GM10847 (cell line): ENCODE measurements around the gene PTGDS.

ENCODE experiments used
- POLR2A ChIP-seq: IDR thresholded peaks from 2 replicates; pipeline ENCODE4 v1.6.1; 2011; ENCODE audit not compliant: insufficient read length; ENCODE audit errors: extremely low read depth

Gene PTGDS

DNA sequence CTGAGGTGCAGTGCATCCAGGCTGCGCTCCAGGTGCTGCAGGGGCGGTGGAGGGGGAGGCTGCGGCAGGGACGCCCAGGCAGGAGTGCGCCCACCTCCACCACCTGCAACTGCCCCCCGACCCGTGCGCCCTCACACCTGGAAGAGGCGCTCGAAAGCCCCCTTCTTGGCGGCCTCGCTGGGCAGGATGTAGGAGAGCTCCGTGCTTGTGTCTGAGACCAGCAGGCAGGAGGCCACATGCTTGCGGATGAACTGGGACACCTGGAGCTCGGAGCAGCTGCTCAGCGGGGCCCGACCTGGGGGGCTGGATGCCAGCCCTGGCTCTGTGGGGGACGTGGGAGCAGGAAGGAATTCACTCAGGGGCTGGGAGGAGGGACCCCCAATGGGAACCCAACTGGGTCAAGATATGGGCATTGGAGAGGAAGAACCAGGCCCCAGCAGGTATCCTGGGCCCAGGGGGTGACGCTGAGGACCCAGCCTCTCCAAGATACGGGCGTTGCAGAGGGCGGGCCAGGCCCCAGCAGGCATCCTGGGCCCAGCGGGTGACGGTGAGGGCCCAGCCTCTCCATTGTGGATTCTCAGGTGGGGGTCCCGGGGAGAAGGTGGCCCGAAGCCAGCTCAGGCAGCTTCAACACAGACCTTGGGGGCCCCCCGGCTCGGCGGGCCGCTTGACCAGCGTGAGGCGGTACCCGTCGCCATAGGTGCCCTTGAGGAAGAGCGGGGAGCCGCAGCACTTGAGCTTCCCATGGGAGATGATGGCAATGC, 37.7 kb downstream of the PTGDS start:
- TF ChIP-seq POLR2A = no peak

- no peak for TF ChIP-seq POLR2A
Observed at GRCh38 chr9:137015540-137015930, 38.2 kb downstream of the PTGDS start.

GRCh38 chr9:137015976-137016375, 38.7 kb downstream of the PTGDS start:
- no peak for TF ChIP-seq POLR2A

- TF ChIP-seq POLR2A = no peak
Observed at GRCh38 chr9:137016436-137016835, 39.1 kb downstream of the PTGDS start.

DNA sequence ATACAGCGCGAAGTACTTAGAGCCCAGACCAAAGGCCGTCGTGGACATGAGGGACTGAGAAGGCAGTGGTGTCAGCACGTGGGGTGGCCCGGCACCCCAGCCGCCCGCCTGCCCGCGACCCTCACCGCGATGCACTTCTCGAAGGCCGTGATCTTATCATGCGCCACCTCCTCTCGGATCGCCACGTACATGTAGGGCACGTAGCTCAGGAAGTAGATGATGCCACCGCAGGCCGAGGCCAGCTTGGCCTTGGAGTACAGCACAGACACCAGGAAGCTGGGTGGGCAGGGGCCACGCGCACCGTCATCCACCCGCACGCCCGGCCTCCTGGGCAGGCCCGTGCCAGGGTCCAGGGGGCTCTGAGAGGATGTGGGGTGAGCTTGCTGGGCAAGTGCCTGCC, 39.8 kb downstream of the PTGDS start:
- no peak for TF ChIP-seq POLR2A

- no peak for TF ChIP-seq POLR2A
Observed at GRCh38 chr9:137017791-137018497, 40.6 kb downstream of the PTGDS start.

GRCh38 chr9:137018761-137019559, 41.7 kb downstream of the PTGDS start:
- TF ChIP-seq POLR2A = no peak

GRCh38 chr9:137019891-137020683, 42.8 kb downstream of the PTGDS start:
- no peak for TF ChIP-seq POLR2A

GRCh38 chr9:137020771-137021567, 43.7 kb downstream of the PTGDS start:
- no peak for TF ChIP-seq POLR2A

DNA sequence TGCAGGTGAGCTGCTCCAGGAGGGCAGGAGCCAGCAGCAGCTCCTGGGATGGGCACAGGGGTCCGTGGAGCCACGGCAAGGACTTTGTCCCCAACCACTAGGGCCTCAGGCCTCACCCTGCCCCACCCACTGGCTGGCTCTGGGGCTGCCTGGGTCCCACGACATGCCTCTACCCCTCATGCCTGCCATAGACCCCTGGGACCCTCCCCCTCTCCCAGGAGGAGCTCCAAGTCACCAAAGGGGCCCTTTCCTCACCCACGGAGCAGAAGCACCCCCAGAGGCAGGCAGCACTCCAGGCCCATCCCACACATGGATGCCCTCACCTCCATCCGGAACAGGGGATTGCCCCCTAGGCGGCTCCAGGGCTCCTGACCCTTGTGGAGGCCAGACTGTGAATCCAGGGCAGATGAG, 44.3 kb downstream of the PTGDS start:
- TF ChIP-seq POLR2A = no peak

DNA sequence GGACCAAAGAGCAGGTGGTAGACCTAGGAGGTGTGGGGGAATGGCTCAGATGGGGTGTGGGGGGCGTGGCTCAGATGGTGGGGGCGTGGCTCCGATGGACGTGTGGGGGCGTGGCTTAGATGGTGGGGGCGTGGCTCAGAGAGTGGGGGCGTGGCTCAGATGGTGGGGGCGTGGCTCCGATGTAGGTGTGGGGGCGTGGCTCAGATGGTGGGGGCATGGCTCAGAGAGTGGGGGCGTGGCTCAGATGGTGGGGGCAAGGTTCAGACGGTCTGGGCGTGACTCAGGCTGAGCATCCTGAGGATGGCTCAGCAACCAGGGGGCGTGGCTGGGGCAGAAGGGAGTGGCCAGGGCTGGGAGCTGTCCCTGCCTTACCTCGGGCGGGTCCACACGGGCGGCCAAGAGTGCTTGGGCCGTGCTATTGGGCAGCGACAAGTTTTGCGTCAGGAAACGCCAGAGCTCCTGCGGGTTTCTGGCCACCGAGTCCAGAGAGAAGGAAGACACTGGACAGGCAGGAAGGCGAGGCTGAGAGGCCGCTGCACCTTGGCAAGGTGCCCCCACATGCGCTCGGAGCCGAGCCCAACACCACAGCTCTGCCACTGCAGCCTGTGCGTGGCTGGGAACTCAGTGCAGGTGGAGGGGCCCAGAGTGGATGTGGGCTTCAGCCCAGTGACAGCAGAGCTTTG, 44.8 kb downstream of the PTGDS start:
- TF ChIP-seq POLR2A = no peak

DNA sequence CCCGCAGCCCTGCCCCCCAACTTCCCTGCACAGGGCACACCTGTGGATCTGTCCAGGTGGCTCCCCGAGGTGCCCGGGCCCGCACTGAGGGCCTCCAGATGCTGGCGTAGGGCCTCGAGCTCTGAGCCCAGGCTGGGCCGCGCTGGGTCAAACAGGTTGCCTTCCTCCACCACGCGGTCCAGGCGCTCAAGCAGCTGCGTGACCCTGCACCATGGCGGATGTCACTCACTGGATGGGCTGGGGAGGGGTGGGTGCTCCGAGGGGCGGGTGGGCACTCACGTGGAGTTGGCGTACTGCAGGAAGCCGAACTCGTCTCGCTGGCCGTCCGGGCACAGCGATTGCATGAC, 45.3 kb downstream of the PTGDS start:
- TF ChIP-seq POLR2A = no peak

DNA sequence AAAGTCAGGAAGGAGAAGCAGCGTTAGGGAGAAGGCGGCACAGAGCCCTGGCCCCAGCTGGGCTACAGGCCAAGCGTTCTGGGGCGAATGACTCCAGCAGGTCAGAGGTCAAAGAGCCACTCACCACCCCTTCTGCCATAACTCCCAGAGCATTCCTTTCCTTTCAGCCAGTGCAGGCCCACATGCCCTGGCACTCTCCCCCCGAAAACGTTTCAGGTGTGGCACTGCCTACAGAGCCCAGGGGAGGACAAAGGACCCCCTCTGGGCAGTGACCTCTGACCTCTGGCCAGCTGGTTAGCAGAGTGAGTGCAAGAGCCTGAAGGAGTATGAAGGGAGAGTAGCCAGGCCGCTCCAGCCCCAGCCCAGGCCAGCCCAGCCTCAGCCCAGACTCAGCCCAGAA, 45.9 kb downstream of the PTGDS start:
- no peak for TF ChIP-seq POLR2A

- TF ChIP-seq POLR2A = no peak
Observed at GRCh38 chr9:137023583-137023991, 46.3 kb downstream of the PTGDS start.
